ENCODE data around the gene C20orf204. TPM values are rescaled to one million over a fixed set of nuclear protein-coding genes. Genes with fewer than 3 reads are reported as not detected.

C20orf204 gene
- total and polyA plus RNA-seq, 2 of the 4 experiments (the other 2 are of a cell fraction), result 0.09 to 0.18 TPM

DNA sequence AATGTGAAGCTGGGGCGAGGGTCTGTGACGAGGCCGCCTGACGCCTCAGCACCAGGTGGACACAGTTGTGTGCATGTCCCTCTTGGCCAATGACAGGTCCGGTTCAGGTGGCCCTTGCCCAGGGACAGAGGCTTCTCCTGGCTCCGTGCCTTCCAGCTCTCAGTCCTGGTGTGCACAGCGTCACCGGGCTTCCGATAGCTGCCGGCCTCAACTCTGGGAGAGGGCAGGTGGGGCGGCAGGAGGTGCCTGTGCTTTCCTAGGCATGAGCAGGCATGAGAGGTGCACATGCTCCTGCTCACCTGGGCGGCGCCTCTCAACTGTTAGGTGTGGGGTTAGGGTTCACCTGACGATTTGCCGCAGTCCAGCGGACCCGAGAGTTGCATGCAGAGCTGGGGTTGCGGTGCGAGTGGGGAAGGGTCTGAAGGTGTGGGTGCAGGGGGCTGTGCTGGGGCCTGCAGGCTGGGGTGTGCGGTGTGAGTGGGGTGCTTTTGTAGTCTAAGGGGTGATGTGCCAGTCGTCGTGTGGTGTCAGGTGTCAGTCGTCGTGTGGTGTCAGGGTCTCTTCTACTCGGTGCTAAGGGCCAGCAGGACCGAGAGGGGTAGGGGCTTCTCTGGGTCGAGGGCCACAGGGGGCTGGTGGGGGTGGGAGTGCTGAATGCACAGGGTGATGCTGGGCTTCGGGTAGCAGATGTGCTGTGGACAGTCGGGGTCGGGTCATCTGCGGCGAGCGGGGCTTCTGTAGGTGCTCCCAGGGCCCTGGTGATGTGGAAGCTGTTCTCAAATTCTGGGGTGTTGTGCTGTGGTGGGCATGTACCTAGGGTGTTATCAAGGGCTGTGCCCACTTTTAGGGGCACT, 17.2 kb downstream of the C20orf204 start:
- Histone ChIP-seq H3K9me3 (ENCODE audit: control insufficient read depth, insufficient read depth, low read length) (no peaks in the 10 kb centered on the region), H4K91ac (ENCODE audit: insufficient read depth, low read depth, low read length) (no peak overlapping the region), H2BK15ac (ENCODE audit: low read depth, low read length) (no peak overlapping the region), H4K20me1 (ENCODE audit: insufficient read depth, low read length) (no peaks in the 10 kb centered on the region), H2AFZ (replicated peaks; ENCODE audit: low read length, poor library complexity) (peak overlapping the region; percentile 11), H3K4me1 (ENCODE audit: control insufficient read depth, insufficient read depth, low read length) (peaks cover 2% of the 10 kb centered on the region), H3K79me1 (ENCODE audit: low read depth in 1 of 2, low read length in 2 of 2) (no peaks in the 10 kb centered on the region), H3K56ac (ENCODE audit: extremely low read depth, insufficient read depth, low read length) (no peak overlapping the region), H2AK5ac (ENCODE audit: low read depth, low read length) (no peak overlapping the region), H3K27ac (ENCODE audit: insufficient read depth, low read length) (no peak overlapping the region), H2BK5ac (ENCODE audit: low read depth, low read length, poor library complexity, severe bottlenecking) (no peak overlapping the region), H4K8ac (ENCODE audit: low read depth in 2 of 2, low read length in 2 of 2) (no peak overlapping the region), H3K4me3 (ENCODE audit: insufficient read depth, low read depth, low read length) (no peak overlapping the region), H3K36me3 (ENCODE audit: control insufficient read depth, insufficient read depth, low read length) (no peaks in the 10 kb centered on the region), H3K9ac (ENCODE audit: low read depth, low read length) (no peak overlapping the region), H3K4me2 (ENCODE audit: low read depth, low read length) (no peak overlapping the region), H3K23ac (ENCODE audit: low read depth, low read length) (no peak overlapping the region), H3K4ac (ENCODE audit: low read depth, low read length) (no peak overlapping the region), H3K18ac (ENCODE audit: low read depth, low read length) (no peak overlapping the region), H3K14ac (replicated peaks; ENCODE audit: low read depth, low read length) (no peak overlapping the region), H4K5ac (ENCODE audit: low read depth, low read length) (no peak overlapping the region), H3K9me1 (ENCODE audit: insufficient read depth, low read length) (no peaks in the 10 kb centered on the region), H3K27me3 (ENCODE audit: control insufficient read depth, insufficient read depth, low read length) (peaks cover 37% of the 10 kb centered on the region; the same call in 1 of the 2 replicates), H2BK20ac (ENCODE audit: low read depth, low read length) (no peak overlapping the region), H2AK9ac (replicated peaks; ENCODE audit: low read depth, low read length, poor library complexity) (no peak overlapping the region), H2BK120ac (ENCODE audit: low read depth, low read length) (no peak overlapping the region)
- no peak for ATAC-seq (ENCODE audit: low read depth)
- WGBS, 2 experiments (ENCODE audit: extremely low coverage in 2 of 2, insufficient read length in 1 of 2), result 91% methylated on average over 12 of the region's 33 CpGs; no CpG with 5 or more reads in 1 of the 2 experiments
- no peak for DNase-seq
- POLR2A ChIA-PET (ENCODE audit: unreplicated experiment), result no interaction called here
- dilution Hi-C loops (cut with HindIII; ENCODE audit: low sequenced_read_pairs, unreplicated experiment) (no loop called here), in situ Hi-C loops (cut with MboI; ENCODE audit: low sequenced_read_pairs) (no loop called here), intact Hi-C loops (cut with micrococcal nuclease) (no loop called here)
- CTCF ChIA-PET, result no interaction called here
- BruUV-seq (replicated peaks), result no TSS peak
- TF ChIP-seq POLR2A (IDR thresholded peaks at IDR 0.05; ENCODE audit: low read depth, low read length) (no peak), MAZ (IDR thresholded peaks at IDR 0.05; ENCODE audit: borderline replicate concordance, low read depth, low read length) (no peak), RAD21 (IDR thresholded peaks at IDR 0.05; ENCODE audit: low read length) (no peak), NFE2L2 (IDR thresholded peaks at IDR 0.05; ENCODE audit: low read depth, low read length) (no peak), SMC3 (IDR thresholded peaks at IDR 0.05; ENCODE audit: low read depth, low read length) (no peak), MAFK (IDR thresholded peaks at IDR 0.05; ENCODE audit: low read depth, low read length) (no peak), MXI1 (IDR thresholded peaks at IDR 0.05; ENCODE audit: borderline replicate concordance, low read depth, low read length) (no peak), RCOR1 (IDR thresholded peaks at IDR 0.05; ENCODE audit: insufficient replicate concordance, low read length) (no peak), BHLHE40 (IDR thresholded peaks at IDR 0.05; ENCODE audit: low read depth, low read length) (no peak), CHD1 (IDR thresholded peaks at IDR 0.05; ENCODE audit: low read depth, low read length) (no peak), CEBPB (IDR thresholded peaks at IDR 0.05; ENCODE audit: low read depth, low read length) (no peak), CTCF (conservative IDR thresholded peaks at IDR 0.05; ENCODE audit: low read depth, low read length) (no peak), RFX5 (IDR thresholded peaks at IDR 0.05; ENCODE audit: low read depth, low read length) (no peak), FOS (IDR thresholded peaks at IDR 0.05; ENCODE audit: low read depth, low read length) (no peak)
- TF ChIP-seq, protein P1, sequence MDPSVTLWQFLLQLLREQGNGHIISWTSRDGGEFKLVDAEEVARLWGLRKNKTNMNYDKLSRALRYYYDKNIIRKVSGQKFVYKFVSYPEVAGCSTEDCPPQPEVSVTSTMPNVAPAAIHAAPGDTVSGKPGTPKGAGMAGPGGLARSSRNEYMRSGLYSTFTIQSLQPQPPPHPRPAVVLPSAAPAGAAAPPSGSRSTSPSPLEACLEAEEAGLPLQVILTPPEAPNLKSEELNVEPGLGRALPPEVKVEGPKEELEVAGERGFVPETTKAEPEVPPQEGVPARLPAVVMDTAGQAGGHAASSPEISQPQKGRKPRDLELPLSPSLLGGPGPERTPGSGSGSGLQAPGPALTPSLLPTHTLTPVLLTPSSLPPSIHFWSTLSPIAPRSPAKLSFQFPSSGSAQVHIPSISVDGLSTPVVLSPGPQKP (IDR thresholded peaks at IDR 0.05; ENCODE audit: borderline replicate concordance, low read depth, low read length), result no peak

Data from IMR-90 (cell line).